ENCODE results near the gene PTPRK. TPM values are rescaled to one million over a fixed set of nuclear protein-coding genes. Genes with fewer than 3 reads are reported as not detected.

PTPRK gene
- total and polyA plus RNA-seq, 5 donors = 9.6 to 45.7 (median 42.7) TPM

GRCh38 chr6:128174724-128175123 lies 345.7 kb downstream of the PTPRK start:
- no peak overlapping the region for H3K27ac ChIP-seq (ENCODE audit: low read length)
- intact Hi-C loops (cut with DNase I) = no loop called here
- no peaks in the 10 kb centered on the region for H3K9me3 ChIP-seq (ENCODE audit: control insufficient read depth, low read length)
- no peak overlapping the region for H3K4me3 ChIP-seq (ENCODE audit: low read length)
- H3K27me3 ChIP-seq (ENCODE audit: control insufficient read depth, insufficient read depth) = no peaks in the 10 kb centered on the region
- ATAC-seq (no peak), DNase-seq (no peak)
- no peaks in the 10 kb centered on the region for H3K4me1 ChIP-seq (ENCODE audit: control insufficient read depth, insufficient read depth, low read length)

GRCh38 chr6:128172752-128173682 lies 347.4 kb downstream of the PTPRK start:
- H3K9me3 ChIP-seq (ENCODE audit: control insufficient read depth, low read length) = no peaks in the 10 kb centered on the region
- ATAC-seq = no peak
- H3K4me3 ChIP-seq (ENCODE audit: low read length) = no peak overlapping the region
- WGBS = 86% methylated on average over 4 of the region's 4 CpGs
- DNase-seq = no peak
- no peaks in the 10 kb centered on the region for H3K27me3 ChIP-seq (ENCODE audit: control insufficient read depth, insufficient read depth)
- H3K4me1 ChIP-seq (ENCODE audit: control insufficient read depth, insufficient read depth, low read length) = no peaks in the 10 kb centered on the region
- H3K27ac ChIP-seq (ENCODE audit: low read length) = no peak overlapping the region
- intact Hi-C loops (cut with DNase I) = no loop called here

GRCh38 chr6:128172081-128172480 lies 348.3 kb downstream of the PTPRK start:
- H3K27me3 ChIP-seq (ENCODE audit: control insufficient read depth, insufficient read depth) = no peaks in the 10 kb centered on the region
- DNase-seq (no peak), ATAC-seq (no peak)
- H3K4me1 ChIP-seq (ENCODE audit: control insufficient read depth, insufficient read depth, low read length) = no peaks in the 10 kb centered on the region
- intact Hi-C loops (cut with DNase I) = no loop called here
- H3K9me3 ChIP-seq (ENCODE audit: control insufficient read depth, low read length) = no peaks in the 10 kb centered on the region
- no peak overlapping the region for H3K4me3 ChIP-seq (ENCODE audit: low read length)
- no peak overlapping the region for H3K27ac ChIP-seq (ENCODE audit: low read length)

- no peak for ATAC-seq
- intact Hi-C loops (cut with DNase I) = no loop called here
- H3K4me1 ChIP-seq (ENCODE audit: control insufficient read depth, insufficient read depth, low read length) = no peaks in the 10 kb centered on the region
Measured at GRCh38 chr6:128171182-128171581, 349.2 kb downstream of the PTPRK start.

GRCh38 chr6:128168244-128168643 lies 352.2 kb downstream of the PTPRK start:
- intact Hi-C loops (cut with DNase I) = no loop called here
- no peak for ATAC-seq
- no peak for DNase-seq
- H3K4me3 ChIP-seq (ENCODE audit: low read length) = no peak overlapping the region
- no peaks in the 10 kb centered on the region for H3K9me3 ChIP-seq (ENCODE audit: control insufficient read depth, low read length)
- H3K27ac ChIP-seq (ENCODE audit: low read length) = no peak overlapping the region
- H3K4me1 ChIP-seq (ENCODE audit: control insufficient read depth, insufficient read depth, low read length) = no peaks in the 10 kb centered on the region
- 99% methylated on average over 4 of the region's 4 CpGs for WGBS
- no peaks in the 10 kb centered on the region for H3K27me3 ChIP-seq (ENCODE audit: control insufficient read depth, insufficient read depth)

More at GRCh38 chr6:128171182-128171581, 349.2 kb downstream of the PTPRK start:
- WGBS = 94% methylated on average over 4 of the region's 4 CpGs
- DNase-seq = no peak
- Histone ChIP-seq H3K27me3 (ENCODE audit: control insufficient read depth, insufficient read depth) (no peaks in the 10 kb centered on the region), H3K9me3 (ENCODE audit: control insufficient read depth, low read length) (no peaks in the 10 kb centered on the region), H3K27ac (ENCODE audit: low read length) (no peak overlapping the region), H3K4me3 (ENCODE audit: low read length) (no peak overlapping the region)

GRCh38 chr6:128167552-128167951 lies 352.8 kb downstream of the PTPRK start:
- Histone ChIP-seq H3K27ac (ENCODE audit: low read length) (no peak overlapping the region), H3K4me3 (ENCODE audit: low read length) (no peak overlapping the region), H3K27me3 (ENCODE audit: control insufficient read depth, insufficient read depth) (no peaks in the 10 kb centered on the region), H3K4me1 (ENCODE audit: control insufficient read depth, insufficient read depth, low read length) (no peaks in the 10 kb centered on the region), H3K9me3 (ENCODE audit: control insufficient read depth, low read length) (no peaks in the 10 kb centered on the region)
- intact Hi-C loops (cut with DNase I) = no loop called here
- ATAC-seq (no peak), DNase-seq (no peak)

- WGBS = 97% methylated on average over 1 of the region's 1 CpG
- ATAC-seq (no peak), DNase-seq (no peak)
- Histone ChIP-seq H3K4me1 (ENCODE audit: control insufficient read depth, insufficient read depth, low read length) (no peaks in the 10 kb centered on the region), H3K4me3 (ENCODE audit: low read length) (no peak overlapping the region), H3K27ac (ENCODE audit: low read length) (no peak overlapping the region), H3K27me3 (ENCODE audit: control insufficient read depth, insufficient read depth) (no peaks in the 10 kb centered on the region), H3K9me3 (ENCODE audit: control insufficient read depth, low read length) (no peaks in the 10 kb centered on the region)
- intact Hi-C loops (cut with DNase I) = no loop called here
Measured at GRCh38 chr6:128164254-128164653, 356.1 kb downstream of the PTPRK start.

- no peak overlapping the region for H3K4me3 ChIP-seq (ENCODE audit: low read length)
- 71% methylated on average over 2 of the region's 2 CpGs for whole genome bisulfite sequencing
- DNase-seq (no peak), ATAC-seq (no peak)
- no peaks in the 10 kb centered on the region for H3K27me3 ChIP-seq (ENCODE audit: control insufficient read depth, insufficient read depth)
- no peaks in the 10 kb centered on the region for H3K9me3 ChIP-seq (ENCODE audit: control insufficient read depth, low read length)
- intact Hi-C loops (cut with DNase I) = no loop called here
- no peaks in the 10 kb centered on the region for H3K4me1 ChIP-seq (ENCODE audit: control insufficient read depth, insufficient read depth, low read length)
- H3K27ac ChIP-seq (ENCODE audit: low read length) = no peak overlapping the region
Measured at GRCh38 chr6:128162423-128162822, 358.0 kb downstream of the PTPRK start.

- intact Hi-C loops (cut with DNase I) = no loop called here
- Histone ChIP-seq H3K4me3 (ENCODE audit: low read length) (no peak overlapping the region), H3K9me3 (ENCODE audit: control insufficient read depth, low read length) (no peaks in the 10 kb centered on the region), H3K27ac (ENCODE audit: low read length) (no peak overlapping the region), H3K4me1 (ENCODE audit: control insufficient read depth, insufficient read depth, low read length) (no peaks in the 10 kb centered on the region), H3K27me3 (ENCODE audit: control insufficient read depth, insufficient read depth) (no peaks in the 10 kb centered on the region)
- ATAC-seq (no peak), DNase-seq (no peak)
- WGBS = 42% methylated on average over 1 of the region's 1 CpG
Measured at GRCh38 chr6:128161839-128162238, 358.6 kb downstream of the PTPRK start.

GRCh38 chr6:128161263-128161662 lies 359.1 kb downstream of the PTPRK start:
- Histone ChIP-seq H3K4me1 (ENCODE audit: control insufficient read depth, insufficient read depth, low read length) (no peaks in the 10 kb centered on the region), H3K9me3 (ENCODE audit: control insufficient read depth, low read length) (no peaks in the 10 kb centered on the region), H3K4me3 (ENCODE audit: low read length) (no peak overlapping the region), H3K27me3 (ENCODE audit: control insufficient read depth, insufficient read depth) (no peaks in the 10 kb centered on the region), H3K27ac (ENCODE audit: low read length) (no peak overlapping the region)
- WGBS = 79% methylated on average over 1 of the region's 1 CpG
- DNase-seq = no peak
- no peak for ATAC-seq
- intact Hi-C loops (cut with DNase I) = no loop called here

GRCh38 chr6:128158496-128158895 lies 361.9 kb downstream of the PTPRK start:
- intact Hi-C loops (cut with DNase I) = no loop called here
- no peak for DNase-seq
- no peak overlapping the region for H3K4me3 ChIP-seq (ENCODE audit: low read length)
- H3K27me3 ChIP-seq (ENCODE audit: control insufficient read depth, insufficient read depth) = no peaks in the 10 kb centered on the region
- WGBS = 68% methylated on average over 4 of the region's 4 CpGs
- H3K4me1 ChIP-seq (ENCODE audit: control insufficient read depth, insufficient read depth, low read length) = no peaks in the 10 kb centered on the region
- no peak for ATAC-seq
- no peaks in the 10 kb centered on the region for H3K9me3 ChIP-seq (ENCODE audit: control insufficient read depth, low read length)
- no peak overlapping the region for H3K27ac ChIP-seq (ENCODE audit: low read length)
